Activated naive CD8-positive, alpha-beta T cell treated with anti-CD3 and anti-CD28 coated beads, Interleukin-2, amount 50 U/mL, for 16 hours (primary cell): ENCODE results near the gene NUDCD3.
"Not testable (repeated sequence)": the region's sequence is repeated elsewhere in the genome, so short reads cannot be mapped to it uniquely, and the experiment has no call there.

ENCODE experiments used
- DNase-seq: peaks from one replicate; pipeline ENCODE4 v3.0.0-alpha.2; 2020; ENCODE audit warnings: low read depth, low spot score

Gene NUDCD3

GRCh38 chr7:44447874-44448425 is 42.5 kb downstream of the NUDCD3 start:
- DNase-seq, result no peak

- DNase-seq, result no peak
Observed at GRCh38 chr7:44445986-44446671, 44.3 kb downstream of the NUDCD3 start.

- no peak for DNase-seq
Observed at GRCh38 chr7:44441079-44441478, 49.4 kb downstream of the NUDCD3 start.

- DNase-seq, result no peak
Observed at GRCh38 chr7:44440577-44441078, 49.8 kb downstream of the NUDCD3 start.

- DNase-seq, result no peak
Observed at GRCh38 chr7:44439926-44440325, 50.5 kb downstream of the NUDCD3 start.

GRCh38 chr7:44438816-44439215 is 51.6 kb downstream of the NUDCD3 start:
- DNase-seq, result no peak

GRCh38 chr7:44434201-44434600 is 56.3 kb downstream of the NUDCD3 start:
- no peak for DNase-seq

- DNase-seq, result no peak
Observed at GRCh38 chr7:44433255-44434022, 57.0 kb downstream of the NUDCD3 start.

GRCh38 chr7:44432381-44432977 is 58.0 kb downstream of the NUDCD3 start:
- no peak for DNase-seq

- DNase-seq, result no peak
Observed at GRCh38 chr7:44431091-44431608, 59.3 kb downstream of the NUDCD3 start.

- no peak for DNase-seq
Observed at GRCh38 chr7:44430054-44430453, 60.4 kb downstream of the NUDCD3 start.

- not testable (repeated sequence) for DNase-seq
Observed at GRCh38 chr7:44424762-44425161, 65.7 kb downstream of the NUDCD3 start.

GRCh38 chr7:44416941-44417340 is 73.5 kb downstream of the NUDCD3 start:
- DNase-seq, result no peak

- no peak for DNase-seq
Observed at GRCh38 chr7:44415510-44415909, 74.9 kb downstream of the NUDCD3 start.

GRCh38 chr7:44415047-44415446 is 75.4 kb downstream of the NUDCD3 start:
- no peak for DNase-seq

GRCh38 chr7:44411306-44411705 is 79.2 kb downstream of the NUDCD3 start:
- DNase-seq, result no peak

GRCh38 chr7:44408596-44408995 is 81.9 kb downstream of the NUDCD3 start:
- DNase-seq, result no peak

- no peak for DNase-seq
Observed at GRCh38 chr7:44403775-44404174, 86.7 kb downstream of the NUDCD3 start.

GRCh38 chr7:44403176-44403759 is 87.2 kb downstream of the NUDCD3 start:
- DNase-seq, result no peak

- DNase-seq, result no peak
Observed at GRCh38 chr7:44402401-44403060, 87.9 kb downstream of the NUDCD3 start.

- DNase-seq, result no peak
Observed at GRCh38 chr7:44401692-44402091, 88.8 kb downstream of the NUDCD3 start.
